Measurements from ENCODE around the gene CA5A. TPM values are rescaled to one million over a fixed set of nuclear protein-coding genes. Genes with fewer than 3 reads are reported as not detected.

Gene CA5A
- total RNA-seq, 4 donors from 2014 or later, result not detected

DNA sequence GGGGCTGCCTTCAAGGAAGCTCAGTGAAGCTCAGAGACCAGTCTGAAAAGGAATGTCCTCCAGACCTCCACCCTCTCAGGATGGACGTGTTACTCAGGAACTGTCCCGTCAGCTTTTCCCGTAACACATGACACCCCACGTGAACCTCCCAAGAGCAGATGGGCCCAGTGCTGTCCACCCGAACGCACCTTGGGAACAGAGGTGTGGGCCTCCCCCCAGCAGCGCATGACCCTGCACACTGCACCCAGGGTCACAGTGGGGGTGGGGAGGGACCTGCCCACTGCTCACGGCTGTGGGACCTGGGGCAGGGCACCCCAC is 88.9 kb downstream of the CA5A start:
- no peak for TF ChIP-seq POLR2A (IDR thresholded peaks at IDR 0.05)
- TF ChIP-seq, protein P1, sequence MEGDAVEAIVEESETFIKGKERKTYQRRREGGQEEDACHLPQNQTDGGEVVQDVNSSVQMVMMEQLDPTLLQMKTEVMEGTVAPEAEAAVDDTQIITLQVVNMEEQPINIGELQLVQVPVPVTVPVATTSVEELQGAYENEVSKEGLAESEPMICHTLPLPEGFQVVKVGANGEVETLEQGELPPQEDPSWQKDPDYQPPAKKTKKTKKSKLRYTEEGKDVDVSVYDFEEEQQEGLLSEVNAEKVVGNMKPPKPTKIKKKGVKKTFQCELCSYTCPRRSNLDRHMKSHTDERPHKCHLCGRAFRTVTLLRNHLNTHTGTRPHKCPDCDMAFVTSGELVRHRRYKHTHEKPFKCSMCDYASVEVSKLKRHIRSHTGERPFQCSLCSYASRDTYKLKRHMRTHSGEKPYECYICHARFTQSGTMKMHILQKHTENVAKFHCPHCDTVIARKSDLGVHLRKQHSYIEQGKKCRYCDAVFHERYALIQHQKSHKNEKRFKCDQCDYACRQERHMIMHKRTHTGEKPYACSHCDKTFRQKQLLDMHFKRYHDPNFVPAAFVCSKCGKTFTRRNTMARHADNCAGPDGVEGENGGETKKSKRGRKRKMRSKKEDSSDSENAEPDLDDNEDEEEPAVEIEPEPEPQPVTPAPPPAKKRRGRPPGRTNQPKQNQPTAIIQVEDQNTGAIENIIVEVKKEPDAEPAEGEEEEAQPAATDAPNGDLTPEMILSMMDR (IDR thresholded peaks at IDR 0.05), result no peak
- no peaks in the 10 kb centered on the region for H3K9me3 ChIP-seq
- no peaks in the 10 kb centered on the region for H3K4me1 ChIP-seq
- no peak overlapping the region for H3K27ac ChIP-seq
- H3K27me3 ChIP-seq, result no peaks in the 10 kb centered on the region
- DNase-seq, result no peak
- intact Hi-C loops (cut with DNase I; ENCODE audit: low total_unique reads), result no loop called here
- no peak overlapping the region for H3K4me3 ChIP-seq
- H3K36me3 ChIP-seq, result no peaks in the 10 kb centered on the region

DNA sequence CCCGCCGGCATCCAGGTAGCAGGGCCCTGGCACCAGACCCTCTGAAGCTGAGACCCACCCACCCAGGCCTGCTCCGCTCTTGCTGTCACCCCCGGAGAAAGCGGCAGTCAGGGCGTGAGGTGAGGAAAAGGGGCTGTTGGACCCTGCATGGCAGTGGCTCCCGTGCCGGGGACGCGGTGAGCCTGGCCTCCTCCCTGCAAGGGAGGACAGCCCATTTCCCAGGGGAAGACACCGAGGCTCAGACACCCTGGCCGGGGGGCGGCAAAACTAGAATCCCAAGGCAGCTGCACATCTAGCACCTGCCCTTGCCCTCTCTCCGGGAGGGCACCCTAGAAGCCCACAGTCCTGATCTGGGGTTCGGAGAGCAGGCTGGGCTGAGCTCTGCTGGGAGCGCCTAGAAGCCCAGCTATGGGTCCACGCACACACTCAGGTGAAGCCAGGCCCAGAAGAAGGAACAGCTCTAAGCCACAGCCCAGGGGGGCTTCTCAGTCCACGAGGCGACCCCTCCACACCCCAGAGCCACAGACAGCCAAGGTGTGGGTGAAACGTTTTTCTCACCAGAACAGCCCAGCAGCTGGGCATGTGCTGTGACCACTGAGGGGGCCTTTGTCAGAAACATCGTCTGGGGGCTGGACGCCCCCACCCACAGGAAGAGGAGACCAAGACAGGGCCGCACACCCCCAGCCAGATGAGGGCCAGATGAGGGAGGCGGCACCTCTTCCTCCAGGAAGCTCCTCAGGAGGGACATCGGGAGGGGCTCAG is 89.4 kb downstream of the CA5A start:
- H3K27me3 ChIP-seq, result no peaks in the 10 kb centered on the region
- H3K4me3 ChIP-seq, result no peak overlapping the region
- DNase-seq, result no peak
- no peak overlapping the region for H3K27ac ChIP-seq
- no peaks in the 10 kb centered on the region for H3K36me3 ChIP-seq
- no peaks in the 10 kb centered on the region for H3K9me3 ChIP-seq
- intact Hi-C loops (cut with DNase I; ENCODE audit: low total_unique reads), result no loop called here
- TF ChIP-seq POLR2A (IDR thresholded peaks at IDR 0.05), result no peak
- TF ChIP-seq, protein P1 (IDR thresholded peaks at IDR 0.05), result no peak
- H3K4me1 ChIP-seq, result no peaks in the 10 kb centered on the region

DNA sequence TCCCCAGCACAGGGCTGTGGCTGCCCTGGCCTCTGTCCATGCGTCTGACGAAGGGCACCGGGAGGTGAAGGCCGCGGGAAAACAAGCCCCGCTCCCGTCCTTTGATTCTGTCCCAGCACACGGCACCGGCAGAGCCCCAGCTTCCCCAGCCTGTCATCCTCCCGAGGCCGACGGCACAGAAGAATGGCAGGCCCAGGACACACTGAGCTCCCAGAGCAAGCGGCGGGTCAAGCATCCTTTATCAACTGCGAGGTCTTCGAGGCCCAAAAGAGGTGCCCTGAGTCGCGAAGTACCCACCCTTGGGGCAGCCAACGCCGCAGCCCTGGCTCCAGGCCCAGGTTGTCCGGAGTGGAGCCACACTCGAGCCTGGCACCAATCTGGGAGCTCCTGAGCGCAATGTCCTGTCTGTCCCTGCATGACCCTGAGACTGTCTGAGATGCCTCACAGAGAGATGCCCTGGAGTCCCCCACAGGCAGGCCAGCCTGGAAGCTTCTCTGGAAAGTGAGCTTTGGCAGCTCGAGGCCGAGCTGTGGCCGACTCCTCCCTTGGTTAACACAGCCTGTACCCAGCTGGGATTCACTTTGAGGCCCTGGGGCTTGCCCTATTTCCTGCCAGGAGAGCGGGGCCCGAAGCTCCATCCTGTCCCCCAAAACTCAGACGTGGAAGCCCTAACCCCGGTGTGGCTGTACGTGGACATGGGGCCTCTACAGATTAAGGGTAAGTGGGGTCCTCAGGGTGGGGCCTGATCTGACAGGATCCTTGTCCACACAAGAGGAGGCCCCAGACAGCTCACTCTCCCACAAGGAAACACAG is 90.3 kb downstream of the CA5A start:
- no peak overlapping the region for H3K4me3 ChIP-seq
- no peaks in the 10 kb centered on the region for H3K36me3 ChIP-seq
- no peak overlapping the region for H3K27ac ChIP-seq
- no peaks in the 10 kb centered on the region for H3K9me3 ChIP-seq
- TF ChIP-seq, protein P1 (IDR thresholded peaks at IDR 0.05), result no peak
- TF ChIP-seq POLR2A (IDR thresholded peaks at IDR 0.05), result no peak
- no peaks in the 10 kb centered on the region for H3K27me3 ChIP-seq
- DNase-seq, result no peak
- no peaks in the 10 kb centered on the region for H3K4me1 ChIP-seq
- intact Hi-C loops (cut with DNase I; ENCODE audit: low total_unique reads), result no loop called here

DNA sequence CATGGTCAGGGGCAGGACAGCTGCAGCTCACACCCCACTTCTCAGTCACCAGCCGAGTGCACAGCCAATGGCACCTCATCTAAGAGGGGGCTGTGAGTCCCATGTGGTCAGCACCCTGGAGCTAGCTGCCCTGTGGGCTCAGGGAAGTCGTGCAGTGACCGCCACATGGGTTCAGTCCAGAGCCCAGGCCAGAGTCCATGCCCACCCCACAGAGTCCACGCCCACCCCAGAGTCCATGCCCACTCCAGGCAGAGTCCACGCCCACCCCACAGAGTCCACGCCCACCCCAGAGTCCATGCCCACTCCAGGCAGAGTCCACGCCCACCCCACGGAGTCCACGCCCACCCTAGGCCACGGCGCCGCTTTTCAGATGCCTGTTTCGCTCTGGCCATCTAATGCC is 91.1 kb downstream of the CA5A start:
- Histone ChIP-seq H3K27ac (no peak overlapping the region), H3K4me3 (no peak overlapping the region)
- DNase-seq, result no peak

More for the DNA sequence above, 91.1 kb downstream of the CA5A start:
- TF ChIP-seq POLR2A (IDR thresholded peaks at IDR 0.05), result no peak
- TF ChIP-seq, protein P1 (IDR thresholded peaks at IDR 0.05), result no peak
- Histone ChIP-seq H3K9me3 (no peaks in the 10 kb centered on the region), H3K27me3 (no peaks in the 10 kb centered on the region), H3K36me3 (no peaks in the 10 kb centered on the region), H3K4me1 (no peaks in the 10 kb centered on the region)
- intact Hi-C loops (cut with DNase I; ENCODE audit: low total_unique reads), result no loop called here

Measured in uterus (tissue), 4 donors.